HG03064 (cell line): ENCODE measurements around the gene KRT16.
"Not testable (repeated sequence)": the region's sequence is repeated elsewhere in the genome, so short reads cannot be mapped to it uniquely, and the experiment has no call there.

Source experiments
- ATAC-seq: cut with Tn5 transposase; IDR thresholded peaks from one replicate; pipeline ENCODE4 v1.9.1; 2021; ENCODE audit warnings: low read depth; ENCODE audit not compliant: unreplicated experiment

The KRT16 gene

DNA sequence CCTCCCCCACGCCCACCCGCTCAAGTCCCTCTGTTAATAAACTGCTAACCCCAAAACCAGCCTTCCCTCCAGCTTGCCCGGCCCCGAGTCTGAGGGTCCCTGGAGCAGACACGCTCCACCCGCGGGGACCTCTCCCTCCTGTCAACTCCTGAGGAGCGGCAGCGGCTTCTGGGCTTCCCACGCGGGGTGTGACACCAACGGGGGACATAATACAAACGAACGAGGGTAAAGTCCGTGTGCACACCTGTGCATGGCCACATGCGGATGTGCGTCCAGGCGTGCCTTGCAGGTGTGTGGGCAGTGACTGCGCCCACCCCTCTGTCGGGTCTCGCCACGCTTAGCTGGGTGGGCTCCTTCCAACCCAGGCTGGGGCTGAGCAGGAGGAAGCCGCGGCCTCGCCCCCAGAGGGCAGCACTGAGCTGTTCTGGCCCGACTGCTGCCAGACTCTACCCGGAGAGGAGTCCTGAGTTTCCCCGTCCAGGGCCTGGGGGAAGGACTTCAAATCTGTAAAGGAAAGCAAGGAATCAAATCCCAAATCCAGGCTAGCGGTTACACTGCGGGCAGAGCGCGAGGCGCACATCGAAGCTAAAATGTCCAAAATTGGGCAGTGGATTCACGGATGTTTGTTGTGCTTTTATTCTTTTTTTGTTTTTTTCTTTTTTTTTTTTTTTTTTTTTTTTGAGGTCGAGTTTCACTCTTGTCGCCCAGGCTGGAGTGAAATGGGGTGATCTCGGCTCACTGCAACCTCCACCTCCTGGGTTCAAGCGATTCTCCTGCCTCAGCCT is 36.0 kb upstream of the KRT16 start:
- ATAC-seq = no peak

DNA sequence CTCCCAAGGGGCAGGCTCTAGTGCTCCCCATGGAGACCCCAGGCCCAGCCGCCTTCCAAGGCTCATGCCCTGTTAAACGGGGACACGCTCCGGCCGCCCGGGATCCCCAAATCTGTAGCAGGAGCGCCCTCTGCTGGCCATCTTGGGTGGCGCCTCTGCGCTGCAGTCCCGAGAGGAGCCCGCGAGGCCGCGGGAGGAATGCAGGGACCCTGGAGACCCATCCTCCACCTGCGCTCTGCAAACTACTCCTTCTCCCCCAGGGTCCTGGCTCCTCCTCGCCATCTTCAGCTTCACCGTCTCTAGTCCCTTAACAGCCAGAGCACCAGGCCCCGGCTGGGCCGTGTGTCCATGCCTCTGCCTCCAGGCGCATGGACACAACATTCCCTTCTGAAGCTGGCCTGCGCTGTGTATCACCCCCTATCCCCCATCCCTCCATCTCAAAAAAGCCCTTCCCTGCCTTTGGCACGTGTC is 35.4 kb upstream of the KRT16 start:
- no peak for ATAC-seq

DNA sequence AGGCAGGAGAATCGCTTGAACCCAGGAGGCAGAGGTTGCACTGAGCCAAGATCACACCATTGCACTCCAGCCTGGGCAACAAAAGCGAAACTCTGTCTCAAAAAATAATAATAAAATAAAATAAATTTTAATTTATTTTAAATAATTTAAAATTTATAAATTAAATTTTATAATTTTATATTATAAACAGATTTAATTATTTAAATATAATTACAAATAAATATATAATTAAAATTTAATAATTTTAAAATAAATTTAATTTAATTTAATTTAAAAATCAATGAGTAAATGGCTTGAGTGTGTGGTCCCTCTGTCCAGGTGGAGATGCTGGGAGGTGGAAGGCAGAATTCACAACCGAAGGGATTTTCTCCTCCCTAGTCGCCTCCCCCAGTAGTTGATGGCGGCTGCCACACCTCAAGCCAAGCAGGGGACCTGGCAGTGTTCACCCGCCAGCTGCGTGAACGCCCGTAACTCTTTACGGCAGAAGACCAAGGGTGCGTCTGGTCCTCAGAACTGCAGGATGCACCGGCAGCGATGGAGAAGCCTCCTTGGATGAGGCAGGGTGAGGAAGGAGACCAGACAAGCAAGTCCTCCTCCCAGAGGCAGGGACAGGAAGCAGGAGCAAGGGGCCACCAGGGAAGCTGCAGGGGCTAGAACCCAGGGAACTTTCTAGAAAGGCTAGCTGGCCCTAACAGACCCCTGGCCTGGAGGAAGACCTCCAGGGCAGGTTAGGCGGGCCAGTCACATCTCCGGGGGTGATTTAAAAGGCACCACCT is 34.7 kb upstream of the KRT16 start:
- no peak for ATAC-seq

DNA sequence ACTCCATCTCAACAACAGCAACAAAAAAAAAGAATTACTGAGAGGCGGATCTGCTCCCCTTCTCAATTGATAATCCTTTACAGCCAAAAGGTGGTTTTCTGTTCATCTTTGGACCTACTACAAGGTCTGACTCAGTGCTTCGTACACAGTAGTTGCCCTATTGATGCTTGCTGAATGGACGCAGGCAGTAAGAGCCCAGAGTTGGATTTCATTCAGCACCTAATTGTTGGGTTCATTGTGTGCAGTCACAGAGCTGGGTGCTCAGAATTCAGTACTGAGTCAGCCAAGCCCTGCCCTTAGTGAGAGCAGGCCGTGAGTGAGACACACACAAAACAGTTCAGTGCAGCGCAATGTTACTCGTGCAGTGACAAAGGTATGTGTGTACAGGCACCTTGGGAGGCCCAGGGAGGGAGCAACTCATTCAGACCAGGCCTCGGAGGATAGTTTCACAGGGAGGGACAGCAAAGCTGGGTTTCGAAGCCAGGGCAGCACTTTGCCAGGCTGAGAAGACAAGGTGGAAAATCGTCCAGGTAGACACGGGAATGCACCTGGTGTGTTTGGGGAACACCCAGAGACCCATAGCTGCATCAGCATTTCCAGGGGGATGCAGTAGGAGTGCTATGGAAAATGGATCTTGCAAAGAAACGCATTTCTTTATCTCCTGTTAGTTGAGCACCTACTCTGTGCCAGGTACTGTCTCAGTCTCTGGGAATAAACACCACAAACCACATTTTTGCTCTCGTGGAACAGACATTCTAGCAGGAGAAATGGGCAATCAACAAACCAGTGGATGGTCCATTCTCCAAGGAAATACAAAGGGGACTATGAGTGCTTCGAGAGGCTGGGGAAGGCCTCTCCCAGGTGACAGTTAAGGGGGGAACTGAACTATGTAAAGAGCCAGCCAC is 29.9 kb upstream of the KRT16 start:
- no peak for ATAC-seq

DNA sequence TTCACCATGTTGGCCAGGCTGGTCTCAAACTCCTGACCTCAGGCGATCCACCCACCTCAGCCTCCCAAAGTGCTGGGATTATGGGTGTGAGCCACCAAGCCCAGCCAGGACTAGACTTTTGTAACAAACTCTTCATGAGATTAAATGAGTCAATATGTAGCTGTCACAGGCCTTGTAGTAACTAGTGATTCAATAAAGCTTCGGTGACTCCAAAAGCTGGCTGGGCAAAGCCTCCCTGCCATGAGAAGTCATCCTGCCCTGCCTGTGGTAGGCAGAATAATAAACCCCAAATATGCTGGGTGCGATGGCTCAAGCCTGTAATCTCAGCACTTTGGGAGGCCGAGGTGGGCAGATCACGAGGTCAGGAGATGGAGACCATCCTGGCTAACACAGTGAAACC is 28.0 kb upstream of the KRT16 start:
- not testable (repeated sequence) for ATAC-seq

DNA sequence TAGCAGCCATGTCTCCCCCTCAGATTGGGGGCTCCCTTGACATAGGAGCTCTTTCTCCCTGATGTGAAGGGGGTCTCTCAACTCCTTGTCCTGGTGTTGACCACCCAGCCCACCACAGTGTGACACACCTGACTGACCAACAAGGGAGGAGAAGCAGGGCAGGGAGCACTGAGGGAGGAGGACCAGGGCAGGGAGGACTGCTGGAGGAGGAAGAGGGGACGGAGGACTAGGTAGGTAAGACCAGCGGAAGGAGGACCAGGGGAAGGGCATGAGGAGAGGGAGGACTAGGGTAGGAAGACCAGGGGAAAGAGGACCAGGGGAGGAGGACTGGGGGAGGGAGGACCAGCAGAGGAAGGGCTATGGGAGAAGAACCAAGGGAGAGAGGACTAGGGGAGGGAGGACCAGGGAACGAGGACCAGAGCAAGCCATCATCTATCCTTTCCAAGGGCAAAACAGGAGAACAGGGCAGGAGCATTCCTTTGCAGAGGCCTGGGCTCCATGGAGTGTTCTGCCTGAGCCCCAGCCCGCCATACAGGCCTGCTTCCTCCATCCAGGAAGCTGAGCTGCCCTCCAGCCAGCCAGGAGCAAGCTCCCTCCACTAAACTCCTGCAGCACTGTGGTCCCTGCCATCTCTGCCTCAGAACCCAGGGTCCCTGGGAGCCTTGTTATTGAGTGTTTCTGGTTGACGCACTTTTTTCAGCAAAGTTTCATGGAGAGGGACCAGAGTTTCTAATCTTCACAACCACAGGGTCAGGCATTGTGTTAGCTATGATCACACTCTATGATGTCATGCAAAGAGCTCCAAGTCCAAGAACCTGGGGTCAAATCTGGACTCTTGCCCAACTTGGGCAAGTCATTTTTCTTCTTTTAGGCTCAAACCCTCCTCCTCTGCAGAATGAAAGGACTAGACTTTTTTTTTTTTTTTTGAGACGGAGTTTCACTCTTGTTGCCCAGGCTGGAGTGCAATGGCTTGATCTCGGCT is 27.2 kb upstream of the KRT16 start:
- no peak for ATAC-seq

DNA sequence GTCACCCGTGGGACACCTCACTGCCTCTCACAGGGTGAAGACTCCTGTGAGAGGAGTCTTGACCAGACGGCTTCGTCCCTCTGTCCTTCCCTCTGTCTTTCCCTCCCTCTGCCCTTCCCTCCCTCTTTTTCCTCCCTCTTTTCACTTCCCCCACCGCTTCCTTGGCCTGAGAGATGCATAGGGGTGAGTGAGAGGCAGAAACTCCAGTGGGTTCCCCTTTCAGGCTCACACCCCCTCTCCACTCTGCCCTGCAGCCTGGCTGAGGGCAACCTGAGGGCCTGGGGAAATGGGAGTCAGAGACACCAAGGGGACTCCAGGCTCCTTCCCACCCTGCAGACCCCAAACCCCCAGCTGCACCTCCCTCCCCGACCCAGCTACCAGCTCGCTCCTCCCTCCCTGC is 26.4 kb upstream of the KRT16 start:
- ATAC-seq = no peak

DNA sequence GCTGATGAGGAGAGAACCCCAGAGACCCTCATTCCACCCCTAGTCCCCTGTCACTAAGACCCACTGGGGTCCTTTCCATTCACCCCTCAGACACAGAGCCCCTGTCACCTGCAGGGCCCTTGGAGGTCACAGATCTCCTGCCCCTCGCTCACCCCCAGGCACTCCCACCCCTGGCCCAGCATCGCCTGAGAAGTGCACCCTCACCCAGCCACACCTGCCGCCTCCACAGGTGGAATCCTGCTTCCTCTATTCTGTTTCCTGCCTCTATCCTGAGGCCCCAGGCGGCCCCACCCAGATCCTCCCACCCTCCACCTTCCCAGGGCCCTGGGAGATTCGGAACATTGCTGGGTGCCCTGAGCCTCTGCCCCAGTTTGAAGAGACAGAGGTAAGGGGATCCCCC is 25.6 kb upstream of the KRT16 start:
- no peak for ATAC-seq

DNA sequence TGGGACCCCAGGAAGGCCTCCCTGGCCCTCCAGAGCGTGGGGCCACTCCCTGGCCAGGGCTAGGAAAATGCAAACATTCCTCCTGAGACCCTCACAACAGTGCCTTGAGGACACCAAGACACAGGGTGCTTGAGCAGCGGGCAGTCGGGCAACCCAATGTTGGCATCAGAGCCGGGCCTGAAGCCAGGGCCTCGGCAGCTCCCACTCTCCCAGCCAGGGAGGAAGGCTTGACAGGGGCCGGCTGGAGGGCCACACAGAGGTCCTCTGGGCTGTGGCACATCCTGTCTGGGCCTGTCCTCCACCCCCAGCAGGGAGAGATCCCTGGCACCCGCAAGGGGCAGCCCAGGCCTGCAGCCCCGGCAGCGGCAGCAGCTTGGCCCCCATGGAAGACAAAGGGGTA is 24.1 kb upstream of the KRT16 start:
- no peak for ATAC-seq

DNA sequence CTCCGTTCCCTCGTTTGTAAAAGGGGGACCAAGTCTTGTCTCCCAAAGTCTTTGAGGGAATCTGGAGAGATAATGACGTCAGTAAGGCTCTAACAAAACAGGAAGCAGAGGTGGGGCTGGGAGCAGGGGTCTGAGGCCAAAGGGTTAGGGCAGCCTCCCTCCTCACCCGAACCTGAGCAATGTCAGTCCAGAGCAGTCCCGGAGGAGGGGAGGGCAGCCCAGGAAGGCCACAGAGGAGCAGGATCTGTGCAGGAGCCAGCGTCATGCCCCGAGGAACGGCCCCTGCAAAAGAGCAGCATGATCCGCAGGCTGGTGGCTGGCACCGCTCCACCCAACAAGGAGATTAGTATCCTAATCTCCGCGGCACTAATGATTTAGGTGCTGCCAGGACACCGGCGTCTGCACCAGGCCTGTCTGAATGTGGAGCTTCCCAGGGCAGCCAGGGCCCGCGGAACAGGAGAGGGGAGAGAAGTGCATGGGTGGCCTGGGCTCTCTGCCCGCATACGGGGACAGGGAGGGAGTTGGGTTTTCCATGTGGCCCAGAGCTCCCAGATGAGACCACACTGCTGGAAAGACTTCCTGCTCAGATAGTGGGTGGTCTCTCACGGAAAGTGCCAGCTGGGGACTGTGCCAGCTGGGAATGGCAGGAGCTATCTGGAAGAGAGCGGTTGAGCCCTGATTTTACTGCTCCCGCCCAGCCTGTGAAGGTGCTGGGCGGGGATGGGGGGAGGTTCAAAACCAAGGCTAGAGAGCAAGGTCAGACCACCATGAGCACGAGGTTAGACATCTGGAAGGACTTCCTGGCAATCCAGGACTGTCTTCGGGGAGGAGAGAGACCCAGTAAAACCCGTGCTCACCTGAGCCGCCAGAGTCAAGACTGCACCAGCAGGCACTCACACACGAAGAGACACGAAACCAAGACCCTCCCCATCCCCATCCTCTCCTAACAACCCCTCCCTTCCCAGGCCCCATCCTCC is 22.8 kb upstream of the KRT16 start:
- ATAC-seq = no peak

DNA sequence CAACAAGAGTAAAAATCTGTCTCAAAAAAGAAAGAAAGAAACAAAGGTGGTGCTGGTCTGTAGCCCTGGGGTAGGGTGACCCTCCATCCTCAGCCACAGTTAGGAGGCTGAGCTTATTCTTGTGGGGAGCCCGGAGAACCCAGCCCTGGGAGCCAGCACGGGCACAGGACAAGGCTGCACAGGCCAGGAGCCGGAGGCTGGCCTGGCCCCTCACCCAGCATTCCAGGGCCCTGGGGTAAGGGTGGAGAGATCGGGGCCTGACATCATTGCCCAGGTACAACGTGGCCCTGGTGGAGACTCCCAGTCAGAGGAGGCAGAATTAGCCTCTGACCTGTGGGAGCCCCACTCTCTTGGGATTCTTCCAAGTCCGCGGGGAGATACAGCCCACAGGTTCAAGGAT is 22.1 kb upstream of the KRT16 start:
- no peak for ATAC-seq

DNA sequence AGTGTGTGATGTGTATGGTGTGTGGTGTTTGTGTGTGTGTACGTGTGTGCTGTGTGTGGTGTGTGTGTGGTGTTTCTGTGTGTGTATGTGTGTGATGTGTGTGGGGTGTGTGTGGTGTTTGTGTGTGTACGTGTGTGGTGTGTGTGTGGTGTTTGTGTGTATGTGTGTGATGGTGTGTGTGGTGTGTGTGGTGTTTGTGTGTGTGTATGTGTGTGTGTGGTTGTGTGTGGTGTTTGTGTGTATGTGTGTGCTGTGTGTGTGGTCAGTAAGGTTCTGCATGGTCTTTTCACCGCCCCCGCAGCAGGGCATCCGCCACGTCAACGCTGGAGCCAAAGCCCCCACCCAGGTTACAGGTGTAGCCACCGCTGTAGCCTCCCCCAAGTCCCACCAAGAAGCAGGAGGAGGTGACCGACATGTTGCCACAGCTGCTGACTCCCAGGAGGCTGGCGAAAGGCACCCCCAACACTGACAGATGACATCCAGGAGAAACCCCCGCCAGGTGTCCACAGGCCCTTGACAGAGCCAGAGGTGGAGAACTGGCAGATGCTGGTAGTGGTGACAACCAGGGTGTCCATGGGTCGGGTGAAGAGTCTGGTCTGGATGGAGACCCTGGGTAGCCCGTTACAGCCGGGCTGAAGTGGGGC is 21.1 kb upstream of the KRT16 start:
- no peak for ATAC-seq

DNA sequence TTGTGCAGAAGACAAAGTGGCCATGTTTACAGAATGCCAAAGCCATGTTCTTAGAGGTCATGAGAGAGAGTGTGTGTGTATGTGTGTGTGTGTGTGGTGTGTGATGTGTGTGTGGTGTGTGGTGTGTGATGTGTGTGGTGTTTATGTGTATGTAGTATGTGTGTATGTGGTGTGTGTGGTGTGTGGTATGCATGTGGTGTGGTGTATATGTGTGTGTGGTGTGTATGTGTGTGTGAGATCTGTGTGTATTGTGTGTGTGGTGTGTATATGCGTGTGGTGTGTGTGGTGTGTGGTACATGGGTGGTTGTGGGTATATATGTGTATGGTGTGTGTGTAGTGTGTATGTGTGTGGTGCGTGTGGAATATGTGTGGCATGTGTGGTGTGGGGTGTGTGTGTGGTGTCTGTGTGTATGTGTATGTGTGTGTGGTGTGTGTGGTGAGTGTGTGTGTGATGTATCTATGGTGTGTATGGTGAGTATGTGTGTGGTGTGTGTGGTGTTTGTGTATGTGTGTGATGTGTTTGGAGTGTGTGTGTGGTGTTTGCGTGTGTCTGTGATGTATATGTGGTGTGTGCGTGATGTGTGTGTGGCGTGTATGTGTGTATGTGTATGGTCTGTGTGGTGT is 20.0 kb upstream of the KRT16 start:
- no peak for ATAC-seq

DNA sequence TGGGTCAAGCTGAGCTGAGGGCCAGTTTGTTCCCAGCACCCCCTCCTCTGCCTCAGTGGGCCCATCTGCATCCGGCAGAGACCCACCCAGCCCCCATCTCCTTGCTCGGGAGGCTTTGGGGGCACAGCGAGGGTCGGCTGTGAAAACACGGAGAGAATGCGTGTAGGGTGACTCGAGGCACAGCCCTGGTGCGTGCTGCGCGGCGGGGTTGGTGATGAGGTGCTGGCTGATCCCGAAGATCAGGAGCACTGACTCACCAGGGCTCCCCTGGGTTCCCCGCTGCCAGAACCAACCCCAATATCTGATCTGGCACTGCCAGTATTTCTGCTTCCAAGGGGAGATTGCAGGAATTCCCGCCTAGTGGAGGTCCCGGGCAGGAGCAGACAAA is 19.3 kb upstream of the KRT16 start:
- no peak for ATAC-seq

DNA sequence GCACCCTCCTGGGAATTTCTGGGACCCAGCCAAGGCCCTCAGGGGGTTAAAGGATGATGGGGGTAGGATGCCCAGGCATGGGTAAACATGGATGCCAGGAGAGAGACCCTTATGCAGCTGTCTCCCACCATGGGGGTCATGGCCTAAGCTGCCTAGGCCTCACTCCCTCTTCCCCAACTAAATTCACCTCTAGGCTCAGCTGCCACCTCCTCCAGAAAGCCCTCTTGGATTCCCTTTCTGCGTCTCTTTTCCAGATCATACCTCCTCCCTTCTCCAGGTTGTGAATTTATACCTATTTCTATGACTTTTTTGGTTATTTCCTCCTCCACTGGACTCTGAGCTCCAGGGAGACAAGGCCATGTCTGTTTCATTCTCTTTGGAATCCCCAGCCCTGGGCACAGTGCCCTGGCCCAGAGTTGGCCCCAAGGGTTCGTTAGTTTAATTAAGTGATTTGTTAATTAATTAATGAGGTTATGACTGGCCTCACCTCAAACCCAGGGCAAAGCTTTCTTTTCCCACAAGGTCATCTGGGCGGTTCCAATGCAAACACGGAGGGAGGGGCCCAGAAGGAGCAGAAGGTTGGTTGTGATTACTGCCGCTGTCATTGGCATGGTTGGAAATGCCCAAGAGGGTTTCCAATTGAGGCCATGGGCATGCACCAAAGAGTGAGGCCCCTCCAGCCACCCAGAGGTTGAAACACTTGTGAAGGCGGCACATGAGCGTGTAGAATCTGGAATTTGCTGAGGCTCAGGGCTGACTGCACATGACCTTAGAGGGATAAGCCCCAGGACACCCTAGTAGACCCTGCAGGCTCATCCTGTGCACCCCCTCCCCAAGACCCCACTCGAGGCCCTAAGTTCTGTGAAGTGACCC is 18.7 kb upstream of the KRT16 start:
- no peak for ATAC-seq

DNA sequence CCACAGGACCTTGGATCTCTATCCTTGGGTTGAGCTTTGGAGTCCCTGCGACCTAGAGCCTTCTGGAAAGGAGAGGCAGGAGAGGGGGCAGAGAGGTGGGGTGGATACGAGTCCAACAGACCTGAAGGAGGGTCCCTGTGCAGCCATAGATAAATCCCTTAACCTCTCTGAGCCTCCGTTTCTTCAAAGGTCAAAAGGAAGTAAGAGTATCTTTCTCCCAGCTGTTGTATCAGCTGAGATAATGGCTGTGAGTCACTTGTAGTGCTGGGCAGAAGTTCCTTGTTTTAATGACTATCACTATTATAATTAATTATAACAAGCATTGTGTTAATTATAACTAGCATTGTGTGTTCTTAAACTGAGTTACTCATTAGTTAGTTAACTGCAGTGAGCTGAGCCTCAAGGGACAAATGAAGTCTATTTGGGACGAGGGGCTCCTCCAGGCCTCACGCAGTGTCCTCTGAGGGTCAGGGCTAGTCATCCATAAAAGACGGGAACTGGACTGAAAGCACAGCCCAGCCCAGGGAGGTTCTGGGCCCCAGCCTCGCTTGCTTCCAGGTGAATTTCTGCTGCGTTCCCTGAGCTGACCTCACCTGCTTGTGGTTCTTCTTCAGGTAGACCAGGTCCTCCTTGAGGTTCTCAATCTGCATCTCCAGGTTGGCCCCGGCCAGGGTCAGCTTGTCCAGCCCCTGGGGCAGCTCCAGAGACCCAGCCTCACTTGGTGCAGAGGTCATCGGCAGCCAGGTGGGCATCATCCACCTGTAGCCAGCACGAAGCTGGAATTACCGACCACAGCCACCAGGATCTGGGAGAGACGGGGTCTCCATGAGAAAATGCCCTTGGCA is 17.5 kb upstream of the KRT16 start:
- no peak for ATAC-seq
